SKM-1 (cell line): ENCODE data around the gene LENG1.
A peak's percentile ranks its signal among the peaks of the same experiment; 100 is the strongest.

Experiments
- DNase-seq: peaks from one replicate; lab custom pipeline; 2025; ENCODE audit not compliant: unreplicated experiment; lab: John Stamatoyannopoulos, UW

The LENG1 gene

DNA sequence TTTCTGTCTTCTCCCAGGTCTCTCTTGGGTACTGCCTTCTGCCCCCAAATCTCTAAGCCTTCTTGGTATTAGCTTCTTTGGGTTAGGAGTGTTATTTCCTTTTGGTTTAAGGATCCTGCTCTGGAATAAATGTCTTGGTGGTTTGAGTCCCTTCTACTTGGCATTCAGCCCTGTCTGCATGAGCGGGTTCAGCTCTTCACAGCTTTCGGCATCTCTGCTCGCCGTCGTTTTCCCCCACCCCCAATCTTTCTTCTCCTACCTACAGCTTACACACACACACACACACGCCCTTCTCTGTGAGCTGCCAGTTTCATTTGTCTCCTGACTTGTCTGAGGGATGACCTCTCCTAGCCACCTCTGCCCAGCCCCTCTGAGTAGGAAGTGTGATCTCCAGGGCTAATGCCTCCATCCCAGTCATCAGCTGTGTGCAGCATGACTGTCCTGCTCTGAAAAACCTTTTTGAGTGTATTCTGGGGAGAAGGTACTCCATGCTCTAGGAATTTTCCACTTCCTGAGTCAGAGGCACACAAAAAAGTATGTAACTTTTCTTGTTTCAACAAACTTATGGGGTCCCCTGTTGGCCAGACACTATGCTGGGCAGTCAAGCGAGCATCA lies 17.2 kb downstream of the LENG1 start:
- no peak for DNase-seq

DNA sequence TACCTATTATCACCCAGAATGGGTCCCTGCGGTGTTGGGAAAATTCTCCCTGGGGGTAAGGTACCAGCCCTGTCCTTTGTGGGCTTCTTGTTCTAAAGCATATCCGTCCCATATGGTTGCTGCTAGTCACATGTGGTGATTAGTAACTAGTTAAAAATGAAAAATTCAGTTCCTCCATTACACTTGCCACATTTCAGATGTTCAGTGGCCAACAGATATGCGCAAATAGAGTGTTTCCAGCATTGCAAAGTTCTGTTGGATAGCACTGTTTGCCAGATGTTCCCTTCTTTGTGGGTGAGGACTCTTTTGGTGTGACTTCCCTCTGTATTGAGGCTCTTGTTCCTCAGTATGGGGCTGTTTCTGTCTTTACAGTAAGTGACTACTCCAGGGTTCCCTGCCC lies 18.2 kb downstream of the LENG1 start:
- no peak for DNase-seq

DNA sequence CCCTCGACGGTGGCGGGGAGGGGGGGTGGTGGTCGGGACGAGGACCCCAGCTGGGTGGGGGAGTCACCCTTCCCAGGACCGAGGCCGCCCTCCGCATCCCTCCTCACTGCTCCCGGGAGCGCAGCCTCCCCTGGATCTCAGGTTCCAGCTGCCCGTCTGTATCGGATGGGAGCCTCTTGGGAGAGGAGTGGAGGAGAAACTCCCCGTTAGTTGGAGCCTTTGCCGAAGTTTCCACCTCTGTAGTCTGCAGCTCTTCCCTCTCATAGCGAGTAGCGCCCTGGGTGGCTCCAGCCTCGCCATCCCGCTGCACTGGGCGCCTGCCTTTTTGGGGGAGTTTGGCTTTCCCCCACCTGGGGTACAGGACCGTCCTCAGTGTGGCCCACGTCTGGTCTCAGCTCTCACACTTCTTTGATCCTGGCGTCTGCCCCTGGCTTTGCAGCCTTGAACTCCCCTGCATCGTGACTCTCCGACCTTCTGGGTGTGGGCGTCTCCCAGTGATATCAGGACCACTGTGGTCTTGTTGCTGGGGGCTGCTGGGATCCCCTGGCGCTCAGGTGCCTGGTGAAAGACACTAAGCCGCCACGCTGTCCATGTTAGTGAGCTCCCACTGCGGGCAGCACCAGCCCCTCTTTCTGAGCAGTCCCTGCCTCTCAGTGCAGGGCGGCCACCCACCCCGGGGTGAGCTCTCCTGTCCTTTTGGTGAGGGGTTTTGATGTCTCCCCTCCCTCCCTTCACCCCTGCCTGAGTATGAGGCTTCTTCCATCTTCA lies 20.8 kb downstream of the LENG1 start:
- DNase-seq, result no peak

DNA sequence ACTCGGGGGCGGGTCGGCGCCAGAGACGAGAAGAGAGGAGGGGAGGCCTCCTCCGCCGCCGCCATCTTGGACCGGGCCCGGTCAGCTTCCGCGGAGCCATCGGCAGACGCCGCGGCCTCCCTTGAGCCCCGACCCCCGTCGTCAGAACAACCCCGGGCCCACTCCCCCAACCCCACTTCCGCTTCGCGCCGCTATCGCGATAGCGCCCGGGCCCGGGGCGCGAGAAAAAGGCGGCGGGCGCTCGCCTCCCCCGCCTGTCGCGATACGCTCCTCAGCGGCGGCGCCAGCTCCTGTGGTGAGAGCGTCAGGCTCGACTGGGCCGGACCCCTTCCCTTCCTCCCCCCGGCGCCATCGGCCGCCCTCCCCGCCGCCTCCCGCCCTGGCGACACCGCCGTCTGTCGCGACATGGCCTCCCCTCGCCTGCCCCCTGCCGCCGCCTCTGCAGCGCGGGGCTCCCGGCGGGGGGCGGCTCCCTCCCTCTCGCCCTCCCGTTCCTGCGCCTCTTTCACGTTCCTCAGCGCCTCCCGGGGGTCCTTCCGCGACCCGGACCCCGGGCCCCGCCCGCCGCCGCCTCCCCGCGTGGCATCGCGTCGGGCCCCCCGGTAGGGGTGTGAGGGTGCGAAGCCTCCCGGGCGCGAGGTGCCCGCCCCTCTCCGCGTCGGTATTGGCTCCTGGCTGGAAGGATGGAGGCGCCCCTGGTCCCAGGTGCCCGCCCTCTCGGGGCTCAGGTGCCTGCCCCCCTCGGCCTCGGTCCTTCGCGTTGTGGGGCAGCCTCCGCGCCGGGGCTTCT lies 21.6 kb downstream of the LENG1 start, which contains the start of gene CNOT3:
CNOT3 (plus strand) TSS at position 64 of the 790 bp plus-strand sequence. CDS start 5,217 bp downstream, outside the sequence.
- DNase-seq, result no peak

DNA sequence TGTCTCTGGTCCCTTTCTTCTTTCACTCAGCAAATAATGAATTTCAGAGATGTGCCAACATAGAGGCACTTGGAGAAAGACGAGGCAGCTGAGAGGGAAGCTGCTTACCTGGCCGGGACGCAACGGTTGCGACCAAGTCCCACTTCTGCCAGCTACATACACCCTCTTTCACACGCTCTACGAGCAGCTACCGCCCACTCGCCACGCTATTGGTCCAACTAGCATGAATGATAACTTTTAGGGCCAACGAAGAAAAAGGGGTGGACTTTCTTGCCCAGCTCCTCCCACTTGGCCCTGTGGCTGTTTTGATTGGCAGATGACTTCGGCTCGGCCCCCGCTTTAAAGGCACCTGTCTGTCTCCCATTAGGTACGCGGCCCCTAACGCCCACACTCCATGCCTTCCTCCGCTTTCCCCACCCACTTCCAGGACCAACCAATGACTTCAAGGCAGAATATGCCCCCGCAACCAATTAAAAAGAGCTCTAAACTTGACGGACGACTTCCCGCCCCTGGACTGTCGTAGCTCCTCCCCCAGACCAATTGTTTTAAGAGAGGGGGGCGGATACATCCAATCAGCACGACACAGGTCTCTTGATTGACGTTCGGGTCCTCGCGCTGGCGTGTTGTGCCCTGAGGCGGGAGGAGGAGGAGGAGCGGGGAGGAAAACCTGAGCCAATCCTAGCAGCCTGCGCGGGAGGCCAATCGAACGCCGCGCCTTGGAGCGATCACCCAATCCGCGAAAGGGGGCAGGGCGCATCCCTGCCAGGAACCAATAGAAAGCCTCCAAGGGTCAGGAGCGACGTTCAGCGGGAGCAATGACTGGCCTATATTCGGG lies 22.4 kb downstream of the LENG1 start:
- peak; percentile 95 for DNase-seq

DNA sequence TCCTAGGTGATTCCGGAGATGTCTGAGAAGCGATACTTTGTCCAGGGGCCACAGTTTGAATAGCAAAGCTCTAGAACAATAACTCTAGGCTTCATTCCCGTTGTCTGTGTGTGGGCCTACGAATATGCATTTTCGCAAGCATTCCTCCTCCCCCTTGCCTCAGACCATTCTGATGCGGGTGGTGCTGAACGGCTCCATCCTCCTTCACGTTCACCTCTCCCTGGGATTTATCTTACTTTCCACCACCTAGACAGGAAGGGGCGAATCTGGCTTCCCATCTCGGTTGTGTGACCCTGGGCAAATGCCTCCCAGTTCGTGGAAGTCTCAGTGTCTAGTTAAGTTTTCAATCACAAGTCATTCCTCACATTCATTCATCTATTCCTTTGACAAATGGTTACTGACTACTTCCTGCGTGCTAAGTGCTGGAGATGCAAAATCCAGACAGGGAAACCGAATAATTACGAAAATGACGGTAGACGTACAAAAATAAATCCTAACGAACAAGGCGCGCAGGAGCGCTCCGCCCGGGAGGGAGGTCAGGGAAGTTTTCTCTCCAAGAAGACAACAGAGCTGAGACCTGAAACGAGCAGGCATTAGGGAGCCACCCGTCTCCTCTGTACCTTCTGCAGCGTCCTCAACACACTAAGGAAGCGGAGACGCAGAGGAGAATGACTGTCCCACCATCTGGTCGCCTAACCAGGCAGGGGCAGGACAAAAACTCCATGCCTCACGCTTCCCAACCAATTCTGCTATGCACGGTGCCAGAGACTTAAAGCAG lies 23.2 kb downstream of the LENG1 start:
- no peak for DNase-seq

DNA sequence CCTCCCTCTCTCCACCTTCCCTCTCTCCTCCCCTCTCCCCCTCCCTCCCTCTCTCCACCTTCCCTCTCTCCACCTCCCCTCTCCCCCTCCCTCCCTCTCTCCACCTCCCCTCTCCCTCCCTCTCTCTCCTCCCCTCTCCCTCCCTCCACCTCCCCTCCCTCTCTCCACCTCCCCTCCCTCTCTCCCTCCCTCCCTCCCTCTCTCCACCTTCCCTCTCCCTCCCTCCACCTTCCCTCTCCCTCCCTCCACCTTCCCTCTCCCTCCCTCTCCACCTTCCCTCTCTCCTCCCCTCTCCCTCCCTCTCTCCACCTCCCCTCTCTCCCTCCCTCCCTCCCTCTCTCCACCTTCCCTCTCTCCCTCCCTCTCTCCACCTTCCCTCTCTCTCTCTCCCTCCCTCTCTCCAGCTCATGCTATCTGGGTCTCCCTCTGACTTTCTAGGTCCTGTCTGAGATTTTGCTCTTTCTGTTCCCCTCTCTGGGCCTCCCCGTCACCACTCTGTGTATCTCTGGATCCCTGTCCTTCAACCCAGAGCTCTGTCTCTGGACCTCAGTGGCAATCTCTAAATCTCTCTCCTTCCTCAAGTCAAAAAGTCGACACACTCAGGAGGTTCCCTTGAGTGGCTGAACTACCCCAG lies 25.4 kb downstream of the LENG1 start:
- no peak for DNase-seq

DNA sequence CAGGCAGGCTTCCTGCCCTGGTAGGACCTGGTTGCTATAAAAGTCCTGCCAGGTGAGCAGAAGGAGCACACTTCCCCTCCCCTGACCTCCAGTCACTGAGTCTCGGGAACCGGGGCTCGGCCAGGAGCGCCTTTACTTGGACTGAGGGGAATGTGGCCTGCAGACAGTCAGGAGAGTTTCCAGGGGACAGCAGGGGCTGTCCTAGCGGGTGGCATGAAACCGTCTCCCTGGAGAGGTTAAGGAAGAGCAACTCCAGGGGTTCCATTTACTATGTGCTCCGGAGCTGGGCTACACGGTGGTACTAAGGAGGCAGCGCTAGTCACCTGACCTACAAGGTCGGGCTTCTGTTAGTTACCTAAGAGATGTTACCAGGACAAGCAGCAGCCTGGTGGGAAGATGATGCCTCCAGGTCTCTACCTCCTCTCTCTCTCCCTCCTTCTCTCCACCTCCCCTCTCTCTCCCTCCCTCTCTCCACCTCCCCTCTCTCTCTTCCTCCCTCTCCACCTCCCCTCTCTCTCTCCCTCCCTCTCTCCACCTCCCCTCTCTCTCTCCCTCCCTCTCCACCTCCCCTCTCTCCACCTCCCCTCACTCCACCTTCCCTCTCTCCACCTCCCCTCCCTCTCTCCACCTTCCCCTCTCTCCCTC lies 26.1 kb downstream of the LENG1 start:
- DNase-seq, result no peak

DNA sequence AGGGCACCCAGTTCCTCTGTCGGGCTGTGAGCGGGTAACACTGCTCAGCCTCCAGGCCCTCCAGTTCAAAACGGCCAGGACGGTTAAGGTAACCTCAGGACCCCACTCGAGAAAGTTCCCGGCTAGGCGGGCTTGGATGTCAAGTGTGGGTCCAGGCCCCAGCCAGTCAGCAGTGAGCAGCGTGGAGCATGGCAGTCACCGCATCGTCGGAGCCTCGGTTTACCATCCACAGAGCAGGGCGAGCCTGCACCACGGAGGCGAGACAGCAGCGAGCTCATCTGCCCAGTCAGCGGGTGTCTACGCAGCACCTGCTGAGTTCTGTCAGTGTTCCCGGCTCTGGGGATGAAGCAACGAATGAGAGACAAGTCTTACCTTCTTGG lies 29.9 kb downstream of the LENG1 start:
- DNase-seq, result no peak

DNA sequence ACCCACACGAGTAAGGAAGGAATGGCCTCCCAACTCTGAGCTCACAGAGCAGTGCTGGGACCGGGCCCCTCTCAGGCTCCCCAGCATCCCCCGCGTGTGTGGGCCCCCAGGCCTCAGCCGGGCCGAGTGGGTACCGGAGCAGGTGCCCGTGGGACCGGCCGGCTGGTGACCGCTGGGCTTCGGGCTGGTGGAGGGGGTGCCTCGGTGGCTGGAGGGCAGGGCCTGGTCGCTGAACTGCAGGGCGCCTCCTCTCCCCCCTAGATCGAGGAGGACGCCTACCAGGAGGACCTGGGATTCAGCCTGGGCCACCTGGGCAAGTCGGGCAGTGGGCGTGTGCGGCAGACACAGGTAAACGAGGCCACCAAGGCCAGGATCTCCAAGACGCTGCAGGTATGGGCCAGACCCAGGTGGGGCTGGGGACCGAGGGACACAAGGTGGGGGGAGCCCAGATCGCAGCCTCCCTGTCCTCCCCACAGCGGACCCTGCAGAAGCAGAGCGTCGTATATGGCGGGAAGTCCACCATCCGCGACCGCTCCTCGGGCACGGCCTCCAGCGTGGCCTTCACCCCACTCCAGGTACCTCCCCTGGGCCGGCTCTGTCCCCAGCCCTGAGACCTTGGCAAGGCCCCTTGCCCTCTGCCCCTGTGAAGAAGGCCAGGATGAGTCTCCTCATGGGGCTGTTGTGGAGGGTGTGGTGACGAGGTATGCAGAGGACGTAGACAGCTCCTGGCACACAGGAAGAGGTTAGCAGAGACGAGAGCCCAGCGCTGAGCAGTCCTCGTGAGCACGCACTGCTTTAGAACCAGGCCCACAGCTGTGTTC lies 30.5 kb downstream of the LENG1 start:
- DNase-seq, result no peak

DNA sequence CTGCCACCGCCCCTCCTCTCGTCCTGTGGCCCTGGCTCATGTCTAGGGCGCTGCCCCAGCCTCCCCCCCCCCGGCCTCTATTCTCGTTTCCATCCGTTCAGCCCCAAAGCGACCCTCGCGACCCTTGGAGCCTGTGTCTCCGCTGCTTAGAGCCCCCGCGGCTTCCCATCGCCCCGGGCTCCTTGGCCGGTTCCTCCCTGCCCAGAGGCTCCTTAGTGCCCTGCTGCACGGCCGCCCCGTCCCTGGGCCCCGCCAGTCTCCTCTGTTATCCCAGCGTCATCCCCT lies 31.1 kb downstream of the LENG1 start:
- no peak for DNase-seq

DNA sequence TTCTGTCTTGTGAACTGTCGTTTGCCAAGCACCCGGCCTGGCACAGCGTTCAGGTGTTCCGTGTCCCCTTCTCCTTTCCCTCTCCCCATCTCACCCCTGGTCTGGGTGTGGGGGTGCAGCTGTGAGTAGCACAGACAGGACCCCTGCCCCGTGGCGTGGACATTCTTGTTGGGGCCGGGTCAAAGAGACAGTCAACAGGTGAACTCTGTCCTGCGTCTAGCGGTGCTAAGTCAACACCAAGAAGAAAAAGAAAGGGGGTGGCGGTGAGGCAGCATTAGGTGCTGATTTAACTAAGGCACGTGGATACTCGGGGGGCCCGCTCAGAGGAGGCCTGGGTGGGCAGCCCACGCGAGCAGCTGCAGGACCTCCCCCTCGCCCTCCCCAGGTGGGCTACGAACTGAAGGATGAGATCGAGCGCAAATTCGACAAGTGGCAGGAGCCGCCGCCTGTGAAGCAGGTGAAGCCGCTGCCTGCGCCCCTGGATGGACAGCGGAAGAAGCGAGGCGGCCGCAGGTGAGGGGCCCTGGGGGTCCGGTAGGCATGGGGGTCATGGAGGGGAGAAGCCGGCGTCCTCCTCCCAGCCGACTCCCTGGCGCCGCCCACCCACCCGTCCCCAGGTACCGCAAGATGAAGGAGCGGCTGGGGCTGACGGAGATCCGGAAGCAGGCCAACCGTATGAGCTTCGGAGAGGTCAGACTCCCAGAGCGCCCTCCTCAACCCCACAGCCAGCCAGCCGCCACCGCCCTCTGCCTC lies 31.7 kb downstream of the LENG1 start:
- no peak for DNase-seq

DNA sequence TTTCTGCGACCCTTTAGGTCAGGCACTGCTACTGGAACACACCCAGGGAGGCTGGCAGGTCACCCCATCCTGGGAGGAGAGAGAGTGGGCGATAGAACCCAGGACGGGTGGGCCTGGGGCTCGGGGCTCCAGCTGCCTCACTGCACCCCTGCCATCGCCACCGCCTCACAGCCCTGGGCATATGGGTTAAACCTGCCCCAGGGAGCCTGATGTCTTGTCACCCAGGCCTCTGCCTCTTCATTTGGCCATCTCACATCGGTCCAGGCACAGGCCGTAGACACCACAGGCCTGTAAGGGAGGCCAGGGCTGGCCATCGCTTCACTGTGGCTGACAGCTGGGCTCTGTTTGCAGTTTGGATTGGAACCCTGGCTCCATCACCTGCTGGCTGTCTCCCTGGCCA lies 33.8 kb downstream of the LENG1 start:
- no peak for DNase-seq

DNA sequence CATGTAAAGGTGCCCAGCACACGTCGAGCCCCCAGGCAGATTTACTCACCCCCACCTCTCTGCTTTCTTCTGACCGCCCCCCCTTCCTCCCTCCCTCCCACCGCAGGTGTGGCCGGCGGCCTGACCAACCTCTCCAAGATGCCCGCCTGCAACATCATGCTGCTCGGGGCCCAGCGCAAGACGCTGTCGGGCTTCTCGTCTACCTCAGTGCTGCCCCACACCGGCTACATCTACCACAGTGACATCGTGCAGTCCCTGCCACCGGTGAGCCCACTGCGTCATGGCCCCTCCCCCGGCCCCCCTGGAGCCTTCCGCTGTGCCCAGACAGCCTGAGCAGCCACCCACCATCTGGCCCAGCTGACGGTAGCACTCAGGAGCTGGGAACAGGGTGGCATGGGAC lies 35.1 kb downstream of the LENG1 start:
- no peak for DNase-seq

DNA sequence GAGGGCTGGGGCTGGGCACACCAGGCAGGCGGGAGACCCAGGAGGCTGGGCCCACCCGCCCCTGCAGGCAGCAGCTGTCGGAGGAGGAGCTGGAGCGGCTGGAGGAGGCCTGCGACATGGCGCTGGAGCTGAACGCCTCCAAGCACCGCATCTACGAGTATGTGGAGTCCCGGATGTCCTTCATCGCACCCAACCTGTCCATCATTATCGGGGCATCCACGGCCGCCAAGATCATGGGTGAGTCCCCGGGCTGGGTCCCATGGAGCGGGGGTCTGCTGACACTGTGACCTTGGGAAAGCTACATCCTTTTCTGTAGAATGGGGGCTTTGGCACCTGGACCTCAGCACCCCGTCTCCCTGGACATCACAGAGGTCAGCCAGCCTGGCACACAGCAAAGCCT lies 35.8 kb downstream of the LENG1 start:
- DNase-seq, result no peak

DNA sequence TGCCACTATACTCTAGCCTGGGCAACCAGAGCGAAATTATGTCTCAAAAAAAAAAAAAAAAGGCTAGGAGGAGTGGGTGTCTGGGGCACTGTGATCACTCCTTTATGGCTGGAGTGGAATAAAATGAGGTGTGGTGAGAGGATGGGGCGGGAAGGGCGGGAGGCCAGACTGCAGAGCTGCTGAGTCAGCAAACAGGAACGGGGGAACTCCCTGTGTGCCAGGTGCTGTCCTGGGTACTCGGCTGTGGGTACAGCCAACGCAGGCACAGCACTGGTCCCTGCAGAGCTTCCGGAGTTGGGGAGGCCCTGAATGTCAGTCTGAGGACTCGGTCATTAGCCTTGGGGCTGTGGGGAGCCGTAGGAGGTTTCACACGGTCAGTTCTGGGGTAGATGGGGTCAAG lies 38.3 kb downstream of the LENG1 start:
- DNase-seq, result no peak

DNA sequence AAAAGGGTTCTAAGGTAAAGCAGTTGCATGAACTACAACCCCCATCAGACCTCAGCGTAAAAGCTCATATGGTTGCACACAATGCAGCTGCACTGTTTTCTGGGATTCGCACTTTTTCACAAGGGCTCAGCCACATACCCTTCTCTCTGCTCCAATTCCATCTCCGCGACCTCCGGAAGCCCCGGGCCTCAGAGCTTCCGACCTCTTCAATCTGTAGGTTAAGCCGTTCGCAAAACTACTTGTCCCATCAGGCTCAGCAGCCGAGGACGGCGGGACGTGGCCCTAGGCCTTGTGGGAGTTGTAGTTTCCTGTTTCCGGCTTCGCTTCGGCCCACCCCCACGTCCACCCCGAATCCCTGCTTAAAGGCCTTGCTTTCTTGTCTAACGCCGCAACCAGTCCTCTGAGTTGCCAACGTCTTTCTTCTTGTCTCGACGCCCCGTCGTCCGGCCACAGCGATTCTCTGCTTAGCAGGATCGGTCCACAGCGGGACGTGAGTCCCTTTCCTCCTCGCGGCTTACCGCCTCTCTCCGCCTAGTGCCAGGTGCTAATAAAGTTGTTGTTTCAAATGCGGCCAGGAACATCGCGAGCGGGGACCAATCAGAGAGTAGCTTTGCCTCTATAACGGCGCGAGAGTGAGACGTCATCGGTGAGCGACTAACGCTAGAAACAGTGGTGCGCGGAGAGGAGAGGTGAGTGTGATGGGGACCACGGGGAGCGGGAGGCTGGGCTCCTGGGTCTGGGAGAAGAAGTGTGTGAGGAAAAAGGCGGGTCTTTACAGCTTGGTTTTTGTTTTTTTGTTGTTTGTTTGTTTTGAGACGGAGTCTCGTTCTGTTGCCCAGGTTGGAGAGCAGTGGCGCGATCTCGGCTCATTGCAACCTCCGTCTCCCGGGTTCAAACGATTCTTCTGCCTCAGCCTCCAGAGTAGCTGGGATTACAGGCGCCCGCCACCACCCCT lies 44.1 kb downstream of the LENG1 start, which contains the start of the genes PRPF31 and TFPT:
PRPF31 (plus strand) TSS at position 646 of the 955 bp plus-strand sequence. CDS start 2,525 bp downstream, outside the sequence.
TFPT (minus strand) TSS at position 549 of the 955 bp plus-strand sequence; CDS start at position 161, 388 bp downstream.
- DNase-seq, result peak; percentile 73
